Stimulated activated CD4-positive, alpha-beta T cell treated with anti-CD3 and anti-CD28 coated beads, TNF-alpha, amount 100 ng/mL, for 24 hours (primary cell): ENCODE results near the gene MSX2.

Experiments used
- DNase-seq, 3 experiments: peaks; one replicate each; pipeline ENCODE4 v3.0.0-alpha.2; 2020; ENCODE audit warnings: low read depth in 3 of 3

The MSX2 gene

DNA sequence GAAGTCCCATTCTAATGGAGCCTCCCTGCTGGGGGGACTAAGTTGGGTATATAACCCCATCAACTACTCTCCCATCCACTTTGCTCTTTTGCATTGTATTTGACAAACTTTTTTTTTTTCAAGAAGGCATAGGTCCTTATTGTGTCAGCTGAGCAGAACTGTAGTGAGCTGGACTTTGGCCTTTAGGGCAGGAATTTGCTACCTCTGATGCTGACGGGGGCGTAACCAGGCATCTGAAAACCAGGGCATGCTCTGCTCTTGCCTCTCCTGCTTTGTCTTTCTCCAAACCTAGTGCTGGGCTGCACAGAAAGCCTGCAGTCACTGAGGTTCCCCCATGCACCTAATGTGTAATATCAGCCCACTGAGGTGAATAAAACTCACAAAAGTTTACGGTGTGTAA, 49.0 kb downstream of the MSX2 start:
- no peak for DNase-seq

DNA sequence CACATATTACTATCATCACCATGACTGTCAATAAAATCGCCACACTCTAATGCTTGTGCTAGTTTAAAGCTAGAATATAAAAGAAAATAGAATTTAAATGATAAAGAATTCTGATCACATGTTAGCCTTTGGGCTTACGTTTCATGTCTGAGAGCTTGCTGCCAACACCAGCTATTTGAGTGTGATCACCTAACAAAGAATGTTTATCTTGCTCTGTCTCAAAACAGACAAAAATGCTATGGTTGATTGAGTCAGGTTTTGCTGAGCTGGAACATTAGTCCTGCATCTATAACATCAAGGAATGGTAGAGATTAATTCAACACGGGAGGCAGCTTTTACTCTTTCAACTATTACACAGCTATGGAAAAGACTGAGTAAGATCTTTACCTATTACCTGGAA, 50.7 kb downstream of the MSX2 start:
- DNase-seq, result no peak

DNA sequence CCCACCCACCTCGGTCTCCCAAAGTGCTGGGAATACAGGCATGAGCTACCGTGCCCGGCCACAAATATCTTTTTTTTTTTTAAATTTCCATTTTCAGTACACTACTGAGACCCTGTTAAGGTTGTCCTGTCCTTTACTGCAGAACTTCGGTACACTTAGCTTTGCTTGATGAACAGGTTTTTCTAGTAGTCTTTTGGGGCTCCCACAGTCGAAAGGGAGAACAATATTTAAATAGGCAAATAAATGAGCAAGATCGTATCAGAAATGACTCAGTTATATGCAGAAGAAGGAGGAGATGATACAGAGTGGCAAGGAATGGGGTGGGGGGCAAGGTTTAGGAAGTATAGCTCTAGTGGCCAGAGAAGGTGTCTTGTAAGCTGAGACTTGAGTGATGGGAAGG, 52.7 kb downstream of the MSX2 start:
- DNase-seq, result no peak

DNA sequence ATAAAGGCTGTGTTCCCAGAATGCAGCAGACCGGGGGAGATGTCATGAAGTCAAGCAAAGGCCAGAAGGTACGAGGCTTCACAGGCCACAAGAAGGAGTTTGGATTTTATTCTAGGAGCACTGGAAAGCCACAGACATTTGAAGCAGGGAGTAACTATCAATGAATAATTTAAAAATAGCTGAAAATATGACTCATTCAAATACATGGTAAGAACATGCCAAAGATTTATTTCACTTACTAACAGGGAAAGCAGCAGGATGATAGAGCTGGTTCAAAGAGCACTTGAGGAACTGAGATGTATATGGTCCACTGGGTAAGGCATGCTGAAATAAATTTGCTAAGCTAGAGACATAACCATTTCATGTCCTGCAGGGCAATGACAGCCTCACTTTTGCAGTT, 53.2 kb downstream of the MSX2 start:
- DNase-seq, result no peak
